KMS-11 (cell line): ENCODE results near the gene BMPR1A.

Source experiments
- H2AFZ ChIP-seq: fragments of 200-600 bp; sonication (generic); 2 replicates; pipeline ENCODE4 v1.6.1; 2016; ENCODE audit warnings: antibody characterized with exemption, mixed run types, low read depth
- H3K27ac ChIP-seq: fragments of 200-600 bp; sonication (generic); 2 replicates; pipeline ENCODE4 v1.6.1; 2016; ENCODE audit warnings: mild to moderate bottlenecking, mixed run types
- H3K27me3 ChIP-seq: fragments of 200-600 bp; sonication (generic); 2 replicates; pipeline ENCODE4 v1.6.1; 2017; ENCODE audit warnings: mild to moderate bottlenecking, low read depth, mixed run types, moderate library complexity; ENCODE audit not compliant: insufficient read depth
- H3K36me3 ChIP-seq: fragments of 200-600 bp; sonication (generic); 2 replicates; pipeline ENCODE4 v1.6.1; 2017; ENCODE audit warnings: mild to moderate bottlenecking, mixed run types; ENCODE audit not compliant: insufficient read depth
- H3K4me1 ChIP-seq: fragments of 200-600 bp; sonication (generic); 2 replicates; pipeline ENCODE4 v1.6.1; 2016; ENCODE audit warnings: mild to moderate bottlenecking, low read depth, mixed run types; ENCODE audit not compliant: poor library complexity, severe bottlenecking
- H3K4me2 ChIP-seq: fragments of 200-600 bp; sonication (generic); 2 replicates; pipeline ENCODE4 v1.7.0; 2016; ENCODE audit warnings: mild to moderate bottlenecking, mixed run types
- H3K4me3 ChIP-seq: fragments of 200-600 bp; sonication (generic); IDR thresholded peaks from 2 replicates; pipeline ENCODE4 v1.6.1; 2017; ENCODE audit warnings: low read depth, low read length, mixed read lengths; ENCODE audit not compliant: insufficient read depth
- H3K79me2 ChIP-seq: fragments of 200-600 bp; sonication (generic); 2 replicates; pipeline ENCODE4 v1.6.1; 2016; ENCODE audit warnings: low read depth, mixed run types; ENCODE audit not compliant: insufficient read depth
- H3K9ac ChIP-seq: fragments of 200-600 bp; sonication (generic); 2 replicates; pipeline ENCODE4 v1.6.1; 2016; ENCODE audit warnings: mild to moderate bottlenecking, mixed run types
- H4K20me1 ChIP-seq: fragments of 200-600 bp; sonication (generic); 2 replicates; pipeline ENCODE4 v1.6.1; 2016; ENCODE audit warnings: mild to moderate bottlenecking, mixed run types; ENCODE audit not compliant: insufficient read depth
- TF ChIP-seq, protein P1 (sequence below): fragments of 200-600 bp; sonication (generic); conservative IDR thresholded peaks from 2 replicates; pipeline ENCODE4 v1.6.1; 2017; ENCODE audit warnings: low read depth, mild to moderate bottlenecking, antibody characterized with exemption, low read length, moderate library complexity, mixed read lengths

The BMPR1A gene

DNA sequence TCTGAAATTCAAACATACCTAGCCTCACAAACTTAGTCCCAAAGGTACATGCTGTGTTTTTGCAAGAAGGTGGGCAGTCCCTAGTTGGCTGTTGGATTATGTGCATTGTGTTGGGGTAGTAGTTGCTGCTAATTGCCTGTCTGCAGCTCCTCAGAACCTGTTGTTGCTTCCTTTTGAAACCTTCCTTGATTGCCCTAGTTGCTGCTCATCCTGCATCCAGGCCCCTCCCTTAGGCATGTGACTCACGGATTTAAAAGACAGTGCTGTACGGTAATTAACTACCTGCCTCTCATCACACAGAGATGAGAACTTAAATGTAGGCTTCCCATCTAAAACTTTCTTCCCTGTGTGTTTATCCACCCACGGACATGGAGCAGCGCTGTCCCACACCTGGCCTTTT, 67.7 kb downstream of the BMPR1A start:
- Histone ChIP-seq H3K4me1 (no peaks in the 10 kb centered on the region), H3K9ac (no peak overlapping the region), H3K27me3 (no peaks in the 10 kb centered on the region), H2AFZ (no peak overlapping the region), H3K4me2 (no peak overlapping the region), H3K27ac (no peak overlapping the region), H3K36me3 (no peaks in the 10 kb centered on the region), H3K4me3 (no peak overlapping the region), H3K79me2 (no peaks in the 10 kb centered on the region), H4K20me1 (no peaks in the 10 kb centered on the region)
- TF ChIP-seq, protein P1, sequence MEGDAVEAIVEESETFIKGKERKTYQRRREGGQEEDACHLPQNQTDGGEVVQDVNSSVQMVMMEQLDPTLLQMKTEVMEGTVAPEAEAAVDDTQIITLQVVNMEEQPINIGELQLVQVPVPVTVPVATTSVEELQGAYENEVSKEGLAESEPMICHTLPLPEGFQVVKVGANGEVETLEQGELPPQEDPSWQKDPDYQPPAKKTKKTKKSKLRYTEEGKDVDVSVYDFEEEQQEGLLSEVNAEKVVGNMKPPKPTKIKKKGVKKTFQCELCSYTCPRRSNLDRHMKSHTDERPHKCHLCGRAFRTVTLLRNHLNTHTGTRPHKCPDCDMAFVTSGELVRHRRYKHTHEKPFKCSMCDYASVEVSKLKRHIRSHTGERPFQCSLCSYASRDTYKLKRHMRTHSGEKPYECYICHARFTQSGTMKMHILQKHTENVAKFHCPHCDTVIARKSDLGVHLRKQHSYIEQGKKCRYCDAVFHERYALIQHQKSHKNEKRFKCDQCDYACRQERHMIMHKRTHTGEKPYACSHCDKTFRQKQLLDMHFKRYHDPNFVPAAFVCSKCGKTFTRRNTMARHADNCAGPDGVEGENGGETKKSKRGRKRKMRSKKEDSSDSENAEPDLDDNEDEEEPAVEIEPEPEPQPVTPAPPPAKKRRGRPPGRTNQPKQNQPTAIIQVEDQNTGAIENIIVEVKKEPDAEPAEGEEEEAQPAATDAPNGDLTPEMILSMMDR, result no peak

DNA sequence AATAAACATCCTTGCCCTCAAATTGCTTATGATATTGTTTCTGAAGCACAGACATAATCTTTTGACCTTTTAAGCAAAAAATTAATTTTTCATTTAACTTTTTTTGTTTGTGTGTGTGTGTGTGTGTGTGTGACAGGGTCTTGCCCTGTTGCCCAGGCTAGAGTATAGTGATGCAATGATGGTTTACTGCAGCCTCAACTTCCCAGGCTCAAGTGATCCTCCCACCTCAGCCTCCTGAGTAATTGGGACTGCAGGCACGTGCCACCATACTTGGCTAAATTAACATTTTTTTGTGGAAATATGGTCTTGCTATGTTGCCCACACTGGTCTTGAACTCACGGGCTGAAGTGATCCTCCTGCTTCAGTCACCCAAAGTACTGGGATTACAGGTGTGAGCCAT, 68.9 kb downstream of the BMPR1A start:
- TF ChIP-seq, protein P1, result no peak
- no peak overlapping the region for H3K4me2 ChIP-seq
- H3K4me3 ChIP-seq, result no peak overlapping the region
- no peaks in the 10 kb centered on the region for H4K20me1 ChIP-seq
- H2AFZ ChIP-seq, result no peak overlapping the region
- H3K79me2 ChIP-seq, result no peaks in the 10 kb centered on the region
- no peaks in the 10 kb centered on the region for H3K4me1 ChIP-seq
- no peak overlapping the region for H3K9ac ChIP-seq
- no peak overlapping the region for H3K27ac ChIP-seq
- H3K36me3 ChIP-seq, result no peaks in the 10 kb centered on the region
- no peaks in the 10 kb centered on the region for H3K27me3 ChIP-seq

DNA sequence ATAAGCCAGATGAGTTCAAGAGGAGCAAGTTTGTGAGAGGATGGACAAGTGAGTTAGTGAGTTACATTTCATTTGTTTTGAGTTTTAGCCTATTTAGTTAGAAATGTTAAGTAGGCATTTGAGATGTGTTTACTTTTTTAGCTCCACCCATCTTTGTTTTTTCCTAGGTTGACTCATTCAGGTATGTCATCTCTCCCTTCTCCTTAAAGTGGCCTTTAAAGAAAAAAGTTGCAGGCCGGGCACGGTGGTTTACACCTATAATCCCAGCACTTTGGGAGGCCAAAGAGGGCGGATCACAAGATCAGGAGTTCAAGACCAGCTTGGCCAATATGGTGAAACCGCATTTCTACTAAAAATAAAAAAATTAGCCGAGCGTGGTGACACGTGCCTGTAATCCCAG, 71.2 kb downstream of the BMPR1A start:
- H4K20me1 ChIP-seq, result no peaks in the 10 kb centered on the region

DNA sequence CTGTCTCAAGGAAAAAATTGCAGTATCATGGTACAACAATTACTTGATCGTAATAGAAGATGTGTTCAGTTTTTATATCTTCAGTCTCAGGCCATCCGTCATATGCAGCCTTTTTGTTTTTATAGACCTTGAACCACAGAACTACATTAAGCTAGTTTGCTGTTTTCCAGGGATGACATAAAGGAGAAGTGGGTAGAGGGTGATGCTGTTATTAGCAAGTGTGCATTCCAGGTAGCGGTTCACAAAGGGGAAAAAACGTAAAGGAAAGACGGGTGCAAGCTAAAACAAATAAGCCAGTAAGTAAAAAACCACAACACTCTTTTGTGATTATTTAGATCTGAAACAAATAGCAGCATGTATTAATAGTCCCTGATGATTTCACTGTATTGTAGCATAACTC, 71.7 kb downstream of the BMPR1A start:
- no peaks in the 10 kb centered on the region for H4K20me1 ChIP-seq
- no peak overlapping the region for H2AFZ ChIP-seq
- H3K4me3 ChIP-seq, result no peak overlapping the region
- no peak overlapping the region for H3K4me2 ChIP-seq
- no peaks in the 10 kb centered on the region for H3K4me1 ChIP-seq
- no peak overlapping the region for H3K27ac ChIP-seq
- H3K36me3 ChIP-seq, result no peaks in the 10 kb centered on the region
- H3K79me2 ChIP-seq, result no peaks in the 10 kb centered on the region
- no peaks in the 10 kb centered on the region for H3K27me3 ChIP-seq
- H3K9ac ChIP-seq, result no peak overlapping the region
- TF ChIP-seq, protein P1, result no peak

More for the DNA sequence above, 71.2 kb downstream of the BMPR1A start:
- H3K27ac ChIP-seq, result no peak overlapping the region
- H3K27me3 ChIP-seq, result no peaks in the 10 kb centered on the region
- no peaks in the 10 kb centered on the region for H3K36me3 ChIP-seq
- H3K79me2 ChIP-seq, result no peaks in the 10 kb centered on the region
- no peaks in the 10 kb centered on the region for H3K4me1 ChIP-seq
- H3K9ac ChIP-seq, result no peak overlapping the region
- H3K4me3 ChIP-seq, result no peak overlapping the region
- H3K4me2 ChIP-seq, result no peak overlapping the region
- H2AFZ ChIP-seq, result no peak overlapping the region
- TF ChIP-seq, protein P1, result no peak
